Body of pancreas (tissue), 4 donors: ENCODE measurements around the gene DNAJC18. TPM values are rescaled to one million over a fixed set of nuclear protein-coding genes. Genes with fewer than 3 reads are reported as not detected.
"Not testable (repeated sequence)": the region's sequence is repeated elsewhere in the genome, so short reads cannot be mapped to it uniquely, and the experiment has no call there.

Experiments used
- ATAC-seq: fragments of 150-250 bp; one replicate; pipeline ENCODE4 v1.9.1; 2016
- DNase-seq, 4 donors: peaks; one replicate each; pipeline ENCODE4 v3.0.0-alpha.2; 2019
- H3K27ac ChIP-seq, 4 donors: fragments of 200-600 bp; sonication (generic); 1 replicate in 3 of 4; 2 replicates in 1 of 4; pipeline versions ENCODE4 v1.5.1 to v1.6.1; 2016 to 2019; ENCODE audit warnings: mild to moderate bottlenecking in 1 of 4, mixed read lengths in 1 of 4, moderate library complexity in 1 of 4
- H3K27me3 ChIP-seq, 2 donors: fragments of 200-600 bp; sonication (generic); one replicate each; pipeline ENCODE4 v1.6.0; 2016; ENCODE audit warnings: mild to moderate bottlenecking in 1 of 2
- H3K36me3 ChIP-seq, 2 donors: fragments of 200-600 bp; sonication (generic); replicated peaks in 1 of 2; 2 replicates each; pipeline ENCODE4 v1.5.1; 2016; ENCODE audit warnings: low read depth in 2 of 2; ENCODE audit not compliant: insufficient read depth in 1 of 2
- H3K4me1 ChIP-seq: fragments of 200-600 bp; sonication (generic); one replicate; pipeline ENCODE4 v1.6.0; 2016
- H3K4me3 ChIP-seq, 2 donors: fragments of 200-600 bp; sonication (generic); 1 replicate in 1 of 2; 2 replicates in 1 of 2; pipeline ENCODE4 v1.5.1; 2016 to 2019
- H3K9me3 ChIP-seq, 3 donors: fragments of 200-600 bp; sonication (generic); 1 replicate in 2 of 3; 2 replicates in 1 of 3; pipeline ENCODE4 v1.5.1; 2016
- CTCF ChIP-seq, 7 experiments: fragments of 450-650 bp in 4 of 7; fragments of 200-600 bp in 3 of 7; sonication (generic) in 3 of 7; IDR thresholded peaks; one replicate each; pipeline ENCODE4 v1.5.1; 2016 to 2019; ENCODE audit warnings: antibody characterized with exemption in 7 of 7
- POLR2A ChIP-seq, 3 donors: fragments of 450-650 bp; IDR thresholded peaks; one replicate each; pipeline ENCODE4 v1.6.1; 2016; ENCODE audit warnings: antibody characterized with exemption in 3 of 3, mild to moderate bottlenecking in 2 of 3
- WGBS, 2 donors: methylation state at CpG; one replicate each; pipeline ENCODE4 v1.1.5; 2017; 5-methylcytosine and 5-hydroxymethylcytosine counted together
- intact Hi-C: fragments of 100-400 bp; cut with DNase I; formaldehyde crosslinking; loops from one replicate; pipeline ENCODE4 v1.15.1; 2023
- total RNA-seq, 2 donors: library from RNA; depleted of rRNA; stranded (reverse); fragments of >200 nt; gene quantifications; one replicate each; pipeline ENCODE4 v1.1.0, GENCODE V29; 2016

Gene DNAJC18
- total RNA-seq, 2 donors from 2014 or later: 1.6 to 3.0 TPM

DNA sequence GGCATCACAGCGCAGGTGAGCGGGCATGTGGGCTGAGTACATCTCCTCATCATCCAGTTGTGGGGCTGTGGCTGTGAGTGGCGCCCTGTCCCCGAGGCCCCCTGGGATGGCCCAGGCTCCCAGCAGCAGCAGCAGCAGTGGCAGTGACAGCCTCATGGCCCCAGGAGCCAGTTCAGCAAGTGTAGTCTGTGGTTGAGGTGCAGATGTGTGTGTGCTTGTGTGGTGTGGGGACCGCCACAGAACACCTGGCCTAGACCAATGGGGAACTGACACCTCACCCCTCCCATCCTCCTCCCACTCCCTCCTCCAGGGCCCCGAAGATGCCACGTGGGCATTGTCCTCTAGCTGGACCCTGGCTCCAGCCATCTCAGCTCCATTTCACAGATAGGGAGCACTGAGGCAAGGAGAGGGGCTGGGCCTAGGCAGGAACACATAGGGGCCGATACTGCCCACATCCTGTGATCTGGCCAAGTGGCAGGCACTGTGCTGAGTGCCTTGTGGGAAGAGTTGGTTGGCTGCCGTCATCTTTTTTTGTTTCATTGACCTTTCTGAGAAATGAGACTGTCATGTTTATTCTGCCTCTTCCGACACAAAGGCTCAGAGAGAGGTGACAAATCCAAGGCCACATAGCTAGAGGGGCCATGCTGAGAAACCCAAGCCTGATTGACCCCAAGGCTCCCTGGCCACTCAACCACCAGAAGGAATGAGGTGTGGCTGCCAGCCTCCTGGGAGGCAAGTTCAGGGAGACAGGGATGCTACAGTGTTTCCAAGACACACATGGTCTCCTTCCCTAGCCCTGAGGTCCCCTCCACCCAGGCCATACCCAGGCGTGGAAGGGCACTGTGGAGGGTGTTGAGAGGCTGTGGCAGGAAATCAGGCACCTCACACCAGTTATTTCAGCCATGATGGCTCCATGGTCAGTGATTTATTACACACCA, 49.4 kb downstream of the DNAJC18 start, which contains the start of gene MZB1:
MZB1 (minus strand) TSS at position 213 of the 938 bp plus-strand sequence; CDS start at position 156, 57 bp downstream.
- no peak for TF ChIP-seq CTCF (IDR thresholded peaks at IDR 0.05)
- no peak for TF ChIP-seq POLR2A (IDR thresholded peaks at IDR 0.05)
- intact Hi-C loops: no loop called here
- no peak within 1 kb of the TSS for H3K4me3 ChIP-seq
- peaks cover 38% of the 10 kb centered on the region for H3K4me1 ChIP-seq
- no peak for DNase-seq
- peaks cover 0 to 11% of the 10 kb centered on the region in 2 donors for H3K27me3 ChIP-seq
- H3K27ac ChIP-seq: no peak within 1 kb of the TSS
- WGBS, 2 donors: 78 to 81% methylated on average over 8 to 11 of the region's 11 CpGs
- no peaks in the 10 kb centered on the region for H3K9me3 ChIP-seq
- no peaks in the 10 kb centered on the region for H3K36me3 ChIP-seq
- ATAC-seq: no peak

- 40 to 47% methylated on average over 6 to 7 of the region's 8 CpGs for WGBS, 2 donors
- H3K36me3 ChIP-seq: no peaks in the 10 kb centered on the region
- peak; percentile 34 to 57 (median 46) for DNase-seq
Measured at GRCh38 chr5:139388198-139388821, 51.0 kb downstream of the DNAJC18 start.

GRCh38 chr5:139387611-139388197, 51.6 kb downstream of the DNAJC18 start:
- 67 to 83% methylated on average over 7 to 10 of the region's 10 CpGs for WGBS, 2 donors
- H3K27me3 ChIP-seq: no peaks in the 10 kb centered on the region
- TF ChIP-seq POLR2A (IDR thresholded peaks at IDR 0.05) (no peak), CTCF (IDR thresholded peaks at IDR 0.05) (no peak)
- no peaks in the 10 kb centered on the region for H3K9me3 ChIP-seq
- H3K4me3 ChIP-seq: no peak overlapping the region
- ATAC-seq (no peak), DNase-seq (no peak)
- no peaks in the 10 kb centered on the region for H3K36me3 ChIP-seq
- peak overlapping the region in 2 of 4 donors; percentile 3 to 38 for H3K27ac ChIP-seq
- peaks cover 35% of the 10 kb centered on the region for H3K4me1 ChIP-seq
- intact Hi-C loops: no loop called here

More at GRCh38 chr5:139388198-139388821, 51.0 kb downstream of the DNAJC18 start:
- TF ChIP-seq POLR2A (IDR thresholded peaks at IDR 0.05) (peak in 1 of 3 donors; percentile 22), CTCF (IDR thresholded peaks at IDR 0.05) (no peak)
- ATAC-seq: peak; percentile 37
- H3K27ac ChIP-seq: peak overlapping the region in 2 of 4 donors; percentile 3 to 38
- H3K27me3 ChIP-seq: no peaks in the 10 kb centered on the region
- intact Hi-C loops: no loop called here
- H3K9me3 ChIP-seq: no peaks in the 10 kb centered on the region
- no peak overlapping the region for H3K4me3 ChIP-seq
- peaks cover 38% of the 10 kb centered on the region for H3K4me1 ChIP-seq

- DNase-seq, ATAC-seq, intact Hi-C loops, H3K27me3 ChIP-seq, H3K4me3 ChIP-seq, H3K27ac ChIP-seq, H3K36me3 ChIP-seq, H3K9me3 ChIP-seq: not testable (repeated sequence)
- H3K4me1 ChIP-seq: peaks cover 38% of the 10 kb centered on the region
- 80 to 85% methylated on average over 2 to 10 of the region's 10 CpGs for WGBS, 2 donors
Measured at GRCh38 chr5:139386956-139387355, 52.4 kb downstream of the DNAJC18 start.

DNA sequence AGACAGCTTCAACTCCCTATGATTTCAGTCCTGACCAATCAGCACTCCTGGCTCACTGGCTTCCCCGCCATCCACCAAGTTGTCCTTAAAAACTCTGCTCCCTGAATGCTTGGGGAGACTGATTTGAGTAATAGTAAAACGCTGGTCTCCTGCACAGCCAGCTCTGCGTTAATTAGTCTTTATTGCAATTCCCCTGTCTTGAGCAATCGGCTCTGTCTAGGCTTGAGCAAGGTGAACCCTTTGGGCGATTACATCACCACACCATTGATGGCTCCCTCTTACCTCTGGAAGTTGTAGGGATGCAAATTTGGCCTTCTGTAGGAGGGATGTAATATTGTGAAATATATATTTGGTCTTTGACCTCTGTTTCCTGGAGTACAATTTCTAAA, 53.3 kb downstream of the DNAJC18 start:
- WGBS, 2 donors: 55 to 88% methylated on average over 5 of the region's 5 CpGs
- Histone ChIP-seq H3K9me3 (no peaks in the 10 kb centered on the region), H3K27me3 (no peaks in the 10 kb centered on the region), H3K4me1 (peaks cover 38% of the 10 kb centered on the region), H3K27ac (peak overlapping the region in 1 of 4 donors; percentile 63), H3K4me3 (no peak overlapping the region), H3K36me3 (no peaks in the 10 kb centered on the region)
- no peak for ATAC-seq
- intact Hi-C loops: no loop called here
- no peak for DNase-seq
- TF ChIP-seq POLR2A (IDR thresholded peaks at IDR 0.05) (no peak), CTCF (IDR thresholded peaks at IDR 0.05) (no peak)
